ENCODE data around the gene ELFN1. TPM values are rescaled to one million over a fixed set of nuclear protein-coding genes. Genes with fewer than 3 reads are reported as not detected.

ELFN1 gene
- total and polyA plus RNA-seq, 4 donors, result 0.43 to 3.5 (median 3.4) TPM

DNA sequence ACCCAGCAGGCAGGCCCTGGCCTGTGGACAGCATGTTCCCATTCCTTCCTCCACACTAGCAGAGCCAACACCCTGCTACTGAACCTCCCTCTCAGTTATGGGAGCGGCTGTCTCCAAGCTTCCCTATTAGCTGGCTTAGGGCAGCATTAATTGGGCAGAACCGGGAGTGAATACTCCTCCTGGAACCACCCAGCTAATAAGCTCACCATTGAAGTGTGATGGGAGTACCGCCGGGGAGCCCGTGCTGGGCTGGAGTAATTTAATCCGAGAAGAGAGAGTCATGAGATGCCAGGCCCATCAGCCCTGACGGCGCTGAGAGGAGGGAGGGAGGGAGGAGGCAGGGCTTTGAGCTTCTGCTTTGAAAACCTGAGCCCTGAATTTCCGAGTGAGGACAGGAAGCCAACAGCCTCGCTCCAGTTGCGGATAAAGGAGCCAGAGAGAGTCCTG lies 31.8 kb upstream of the ELFN1 start:
- H3K9ac ChIP-seq (ENCODE audit: low read depth in 1 of 2, low read length in 2 of 2), result no peak overlapping the region
- no peak overlapping the region for H3K27ac ChIP-seq (ENCODE audit: low read depth in 1 of 2, low read length in 2 of 2)
- TF ChIP-seq ATF3 (IDR thresholded peaks at IDR 0.05) (no peak), EGR1 (IDR thresholded peaks at IDR 0.05; ENCODE audit: low read depth in 2 of 2) (no peak), FOXA1 (IDR thresholded peaks at IDR 0.05) (no peak), NR2F2 (IDR thresholded peaks at IDR 0.05) (no peak), SP1 (IDR thresholded peaks at IDR 0.05) (no peak), CTCF (IDR thresholded peaks at IDR 0.05; ENCODE audit: low read depth, low read length, missing input control) (no peak), RXRA (IDR thresholded peaks at IDR 0.05) (no peak), HNF4G (IDR thresholded peaks at IDR 0.05) (no peak), HNF4A (conservative IDR thresholded peaks at IDR 0.05) (no peak), RAD21 (IDR thresholded peaks at IDR 0.05) (no peak), YY1 (IDR thresholded peaks at IDR 0.05) (no peak)
- TF ChIP-seq, protein P1, sequence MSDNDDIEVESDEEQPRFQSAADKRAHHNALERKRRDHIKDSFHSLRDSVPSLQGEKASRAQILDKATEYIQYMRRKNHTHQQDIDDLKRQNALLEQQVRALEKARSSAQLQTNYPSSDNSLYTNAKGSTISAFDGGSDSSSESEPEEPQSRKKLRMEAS (IDR thresholded peaks at IDR 0.05), result no peak
- no peak for DNase-seq (ENCODE audit: low spot score)
- H3K36me3 ChIP-seq (ENCODE audit: control insufficient read depth in 4 of 4, insufficient read depth in 3 of 4, low read depth in 1 of 4, low read length in 3 of 4), result no peaks in the 10 kb centered on the region
- 46% methylated on average over 11 of the region's 11 CpGs for WGBS
- no peaks in the 10 kb centered on the region for H3K27me3 ChIP-seq (ENCODE audit: control insufficient read depth in 4 of 4, insufficient read depth in 4 of 4, low read length in 3 of 4)
- H3K4me1 ChIP-seq (ENCODE audit: control insufficient read depth in 4 of 4, insufficient read depth in 4 of 4, low read length in 3 of 4), result no peaks in the 10 kb centered on the region
- H3K9me3 ChIP-seq (ENCODE audit: control insufficient read depth in 4 of 4, low read length in 3 of 4), result peaks cover 11 to 25% (median 19%) of the 10 kb centered on the region in 4 donors
- no peak overlapping the region for H3K4me3 ChIP-seq (ENCODE audit: low read depth in 1 of 3, low read length in 3 of 3)

DNA sequence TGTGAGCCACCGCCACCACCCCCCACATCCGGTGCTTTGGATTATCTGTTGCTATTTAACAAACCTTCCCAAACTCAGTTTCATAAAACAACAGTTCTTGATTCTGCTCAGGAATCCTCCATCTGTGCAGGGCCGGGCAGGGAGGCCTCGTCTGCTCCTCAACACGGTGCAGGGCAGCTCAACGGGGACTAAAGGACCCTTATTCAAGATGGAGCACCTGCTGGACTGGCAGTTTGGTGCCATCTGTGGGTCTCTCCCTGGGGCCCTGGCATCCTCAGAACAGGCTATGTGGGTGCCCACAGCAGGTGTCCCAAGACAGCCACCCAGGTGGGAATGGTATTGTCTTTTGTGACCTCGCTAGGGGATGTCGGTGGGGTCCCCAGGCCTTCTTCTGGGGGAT lies 31.0 kb upstream of the ELFN1 start:
- H3K4me3 ChIP-seq (ENCODE audit: low read depth in 1 of 3, low read length in 3 of 3), result no peak overlapping the region
- H3K4me1 ChIP-seq (ENCODE audit: control insufficient read depth in 4 of 4, insufficient read depth in 4 of 4, low read length in 3 of 4), result no peaks in the 10 kb centered on the region
- H3K36me3 ChIP-seq (ENCODE audit: control insufficient read depth in 4 of 4, insufficient read depth in 3 of 4, low read depth in 1 of 4, low read length in 3 of 4), result no peaks in the 10 kb centered on the region
- H3K9ac ChIP-seq (ENCODE audit: low read depth in 1 of 2, low read length in 2 of 2), result no peak overlapping the region
- DNase-seq (ENCODE audit: low spot score), result no peak
- no peaks in the 10 kb centered on the region for H3K27me3 ChIP-seq (ENCODE audit: control insufficient read depth in 4 of 4, insufficient read depth in 4 of 4, low read length in 3 of 4)
- H3K9me3 ChIP-seq (ENCODE audit: control insufficient read depth in 4 of 4, low read length in 3 of 4), result peaks cover 11 to 25% (median 18%) of the 10 kb centered on the region in 4 donors
- 90% methylated on average over 8 of the region's 8 CpGs for WGBS
- TF ChIP-seq FOXA1 (IDR thresholded peaks at IDR 0.05) (no peak), RXRA (IDR thresholded peaks at IDR 0.05) (no peak), TAF1 (conservative IDR thresholded peaks at IDR 0.05) (no peak), FOXA2 (IDR thresholded peaks at IDR 0.05) (no peak), ZBTB33 (IDR thresholded peaks at IDR 0.05) (no peak), HNF4A (conservative IDR thresholded peaks at IDR 0.05) (no peak), JUND (IDR thresholded peaks at IDR 0.05) (no peak)
- TF ChIP-seq, protein P1 (IDR thresholded peaks at IDR 0.05), result no peak
- H3K27ac ChIP-seq (ENCODE audit: low read depth in 1 of 2, low read length in 2 of 2), result no peak overlapping the region
